Measurements from ENCODE around the gene HTRA2.
"Not testable (repeated sequence)": the region's sequence is repeated elsewhere in the genome, so short reads cannot be mapped to it uniquely, and the experiment has no call there.

HTRA2 gene

DNA sequence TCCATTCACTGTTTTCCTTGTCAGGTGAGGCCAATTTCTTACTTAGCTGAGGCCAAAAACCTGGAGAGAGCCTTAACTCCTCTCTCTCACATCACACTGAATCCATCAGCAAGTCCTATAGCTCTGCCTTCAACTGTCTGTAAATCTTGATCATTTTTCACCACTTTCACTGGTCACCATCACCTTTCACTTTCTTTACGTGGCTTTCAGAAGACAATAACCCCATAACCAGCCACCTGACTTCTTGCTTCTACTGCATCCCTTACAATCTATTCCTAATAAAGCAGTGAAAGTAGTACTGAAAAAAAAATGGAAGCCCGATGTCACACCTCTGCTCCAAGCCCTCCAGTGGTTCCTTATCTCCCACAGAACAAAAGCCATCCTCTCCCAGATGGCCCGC is 16.3 kb downstream of the HTRA2 start:
- DNase-seq, result no peak

- no peak for DNase-seq
Observed at GRCh38 chr2:74548285-74548899, 18.7 kb downstream of the HTRA2 start.

DNA sequence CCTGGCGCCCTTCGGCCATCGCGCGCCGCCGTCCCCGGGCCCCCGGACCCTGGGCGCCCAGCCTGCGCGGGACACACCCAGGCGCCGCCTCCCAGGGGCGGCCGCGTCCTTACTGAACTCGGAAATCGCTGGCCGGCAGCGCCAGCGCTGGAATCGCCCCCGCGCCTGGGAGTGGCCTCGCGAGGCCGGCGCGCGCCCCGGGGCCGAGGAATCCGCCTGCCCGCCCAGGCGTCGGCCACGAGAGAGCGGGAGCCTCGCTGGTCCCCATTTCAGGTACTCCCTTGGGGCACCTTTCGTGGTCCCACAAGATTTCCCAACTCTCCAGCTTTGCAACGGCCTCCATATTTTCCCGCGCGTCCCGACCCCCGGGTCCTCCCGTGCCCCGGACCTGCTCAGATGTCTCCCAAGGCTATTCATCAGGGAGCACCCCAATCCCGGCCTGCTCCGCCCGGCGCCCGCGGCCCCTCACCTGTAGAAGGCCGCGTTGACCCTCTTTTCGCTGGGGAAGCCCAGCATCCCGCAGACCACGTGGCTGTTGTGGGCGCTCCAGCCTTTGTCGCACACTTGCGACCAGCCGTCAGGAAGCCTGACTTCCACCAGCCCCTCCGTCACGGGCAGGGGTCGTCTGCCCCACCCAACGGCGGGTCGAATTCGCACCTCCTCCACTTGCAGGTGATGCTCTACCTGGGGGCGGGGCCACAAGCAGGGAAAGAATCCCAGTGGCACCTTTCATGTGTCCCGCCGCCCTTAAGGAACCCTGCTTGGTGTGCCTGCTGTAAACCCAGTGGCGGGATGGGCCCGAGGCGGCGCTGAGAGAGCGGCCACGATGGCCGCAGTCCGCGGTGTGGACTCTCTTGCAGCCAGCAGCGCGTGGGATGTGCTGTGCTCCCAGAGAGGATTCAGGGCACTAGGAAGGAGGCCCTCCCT is 19.4 kb downstream of the HTRA2 start:
- no peak for DNase-seq

DNA sequence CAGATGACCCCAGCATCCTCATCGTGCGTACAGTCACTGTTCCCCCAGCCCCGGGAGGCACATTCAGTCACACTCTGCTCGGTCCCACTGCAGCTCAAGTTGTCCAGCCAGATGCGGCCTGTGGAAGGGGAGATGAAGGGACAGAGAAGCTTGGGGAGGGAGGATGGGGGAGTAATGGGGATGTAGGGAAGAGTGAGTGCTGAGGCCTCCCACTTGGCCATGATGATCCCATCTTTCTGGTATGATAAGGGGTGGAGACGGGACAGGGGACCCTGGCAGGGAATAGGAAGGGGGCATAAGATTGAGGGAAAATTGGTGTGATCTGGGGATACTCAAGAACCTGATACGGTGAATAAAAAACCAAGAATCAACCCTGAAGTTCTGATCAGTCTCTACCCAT is 20.5 kb downstream of the HTRA2 start:
- no peak for DNase-seq

- DNase-seq, result no peak
Observed at GRCh38 chr2:74551530-74551929, 21.8 kb downstream of the HTRA2 start.

DNA sequence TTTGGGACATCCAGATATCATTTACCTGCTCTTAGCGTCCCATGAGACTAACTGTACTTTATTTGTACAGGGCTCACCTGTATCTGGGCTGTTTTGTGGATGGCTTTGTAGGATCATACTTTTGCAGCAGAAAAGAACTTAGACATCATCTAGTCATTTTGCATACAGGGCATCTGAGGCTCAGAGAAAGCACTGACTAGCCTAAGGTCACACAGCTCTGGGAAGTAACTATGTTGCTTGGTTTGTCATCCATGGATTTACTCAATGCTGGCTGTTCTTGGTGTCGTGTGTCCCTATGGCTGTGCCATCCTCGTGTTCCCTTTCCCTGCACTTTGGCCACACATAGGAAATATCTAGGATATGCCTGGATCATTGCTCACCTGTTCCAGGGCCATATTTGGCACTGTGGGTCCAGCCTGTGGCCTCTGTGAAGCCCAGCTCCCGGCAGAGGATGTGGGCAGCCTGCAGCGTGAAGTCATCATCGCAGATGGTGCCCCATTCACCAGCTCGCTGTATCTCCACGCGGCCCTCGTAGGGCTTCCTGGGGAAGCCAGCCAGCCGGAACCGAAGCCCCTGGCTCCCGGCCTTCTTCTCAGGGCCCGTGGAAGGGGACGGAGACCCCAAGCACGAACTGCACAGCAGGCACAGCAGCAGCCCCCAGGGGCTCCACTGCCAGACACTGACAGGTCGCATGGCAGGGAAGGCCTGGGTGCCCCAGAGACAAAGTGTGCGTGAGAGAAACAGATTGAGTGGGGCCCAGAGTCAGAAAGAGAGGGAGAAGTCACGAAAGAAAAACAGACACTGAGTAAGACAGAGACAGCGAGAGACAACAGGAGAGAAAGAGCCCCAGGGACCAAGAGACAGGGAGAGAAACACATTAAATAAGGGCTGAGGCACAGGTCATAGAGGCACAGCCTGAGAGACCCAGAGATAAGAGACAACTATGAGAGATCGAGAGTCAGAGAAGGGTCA is 22.5 kb downstream of the HTRA2 start:
- no peak for DNase-seq

DNA sequence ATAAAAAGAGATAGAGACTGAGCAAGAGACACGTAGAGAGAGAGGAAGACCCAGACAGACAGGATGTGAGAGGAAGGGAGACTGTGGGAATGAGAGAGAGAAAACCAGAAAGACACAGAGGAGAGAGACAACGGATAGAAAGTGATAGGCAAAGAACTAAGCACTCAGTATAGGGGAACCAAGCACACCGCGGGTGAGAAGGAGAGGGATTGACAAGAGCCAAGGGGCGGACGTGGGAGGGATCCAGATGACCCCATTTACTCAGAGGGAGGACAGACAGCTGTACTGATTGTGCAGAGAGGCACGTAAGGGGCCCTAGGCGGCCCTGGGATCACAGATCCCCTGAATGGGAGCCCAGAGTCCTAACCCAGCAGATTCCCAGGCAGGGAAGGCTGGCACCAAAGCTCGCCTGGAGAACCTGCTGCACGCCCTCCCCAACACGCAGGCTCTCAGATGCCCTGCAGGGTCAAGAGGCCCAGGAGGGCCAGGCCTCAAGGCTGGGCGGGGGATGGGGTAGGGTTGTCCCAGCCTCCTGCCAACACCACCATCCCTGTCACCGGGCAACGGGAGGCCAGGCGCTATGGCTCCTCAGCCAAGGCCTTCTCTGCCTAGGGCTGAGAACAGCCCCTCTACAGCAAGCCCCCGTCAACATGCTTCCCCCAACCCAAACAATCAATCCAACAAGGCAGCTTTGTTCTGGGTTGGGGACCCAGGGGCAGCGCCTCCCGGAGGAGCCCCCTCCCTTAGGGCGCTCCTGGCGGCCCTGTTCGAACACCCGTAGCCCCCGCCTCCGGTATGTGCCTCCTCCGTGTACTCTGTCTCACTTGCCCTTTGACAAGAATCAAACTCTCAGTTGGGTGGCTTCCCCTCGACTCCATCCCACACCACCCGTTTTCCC is 23.4 kb downstream of the HTRA2 start:
- no peak for DNase-seq

DNA sequence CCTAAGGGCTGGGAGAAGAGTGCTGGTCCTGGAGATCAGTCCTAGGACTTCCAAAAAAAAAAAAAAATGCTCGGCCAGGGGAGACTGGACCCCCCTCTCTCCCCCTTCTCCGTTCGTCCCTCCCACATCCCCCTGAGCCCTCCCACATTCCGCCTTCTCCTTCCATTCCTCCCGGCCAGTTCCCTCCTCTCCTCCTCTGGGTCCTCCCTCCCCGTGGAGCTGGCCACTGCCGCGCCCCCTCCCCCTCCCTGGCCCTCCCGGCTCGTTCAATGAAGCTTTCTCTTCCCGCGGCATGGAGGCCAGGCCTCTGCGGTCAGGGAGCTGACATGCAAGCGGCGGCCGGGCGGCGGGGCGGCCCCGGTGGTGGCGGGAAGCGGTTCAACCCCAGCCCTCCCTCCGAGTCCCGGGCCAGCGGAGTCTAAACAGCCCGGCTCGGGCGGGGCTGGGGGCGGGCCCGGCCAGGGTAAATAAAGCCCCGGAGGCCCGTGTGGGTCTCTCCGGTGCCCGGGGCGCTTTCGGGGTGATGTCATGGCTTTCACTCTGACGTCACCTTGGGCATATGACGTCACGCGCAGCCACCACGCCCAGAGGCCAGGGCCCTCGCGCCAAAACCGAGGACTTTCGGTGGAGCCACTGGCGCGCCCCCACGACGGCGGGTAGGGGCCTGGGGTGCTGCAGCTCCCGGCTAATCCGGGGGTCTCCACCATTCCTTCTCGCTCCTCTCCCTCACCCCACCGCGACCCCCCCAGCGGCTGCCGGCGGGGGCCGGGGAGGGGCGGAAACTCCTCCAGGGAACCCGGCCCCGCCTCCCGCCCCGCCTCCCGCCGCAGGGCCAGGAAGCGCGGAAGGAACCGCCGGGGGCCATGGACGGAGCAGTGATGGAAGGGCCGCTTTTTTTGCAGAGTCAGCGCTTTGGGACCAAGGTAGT is 24.4 kb downstream of the HTRA2 start, which contains the start of the genes DOK1 and LOXL3:
TSS of gene DOK1 (plus strand) at position 829 of the 928 bp plus-strand sequence. CDS start at position 864, 35 bp downstream.
TSS of gene LOXL3 (minus strand) at position 51 of the 928 bp plus-strand sequence. CDS start 1,308 bp downstream, outside the sequence.
- DNase-seq, result no peak

GRCh38 chr2:74554820-74555531 is 25.2 kb downstream of the HTRA2 start:
- DNase-seq, result no peak

DNA sequence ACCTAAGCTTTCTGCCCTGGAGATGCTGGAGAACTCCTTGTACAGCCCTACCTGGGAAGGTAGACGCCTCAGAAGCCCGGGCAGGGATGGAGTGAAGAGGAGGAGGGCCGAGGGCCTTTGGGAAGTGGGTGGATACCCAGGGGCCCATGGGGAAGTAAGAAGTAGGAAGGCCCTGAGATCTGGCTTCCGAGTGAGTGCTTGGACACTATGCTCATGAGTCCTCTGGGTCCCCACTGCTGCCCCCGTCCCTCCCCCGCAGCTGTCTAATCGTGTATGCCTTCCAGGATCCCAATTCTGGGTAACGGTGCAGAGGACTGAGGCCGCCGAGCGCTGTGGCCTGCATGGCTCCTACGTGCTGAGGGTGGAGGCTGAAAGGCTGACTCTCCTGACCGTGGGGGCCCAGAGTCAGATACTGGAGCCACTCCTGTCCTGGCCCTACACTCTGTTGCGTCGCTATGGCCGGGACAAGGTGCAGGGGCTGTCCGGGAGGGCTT is 25.9 kb downstream of the HTRA2 start:
- DNase-seq, result no peak

GRCh38 chr2:74556159-74556558 is 26.4 kb downstream of the HTRA2 start:
- DNase-seq, result no peak

GRCh38 chr2:74556831-74557370 is 27.2 kb downstream of the HTRA2 start:
- no peak for DNase-seq

- DNase-seq, result no peak
Observed at GRCh38 chr2:74558284-74559230, 28.8 kb downstream of the HTRA2 start.

DNA sequence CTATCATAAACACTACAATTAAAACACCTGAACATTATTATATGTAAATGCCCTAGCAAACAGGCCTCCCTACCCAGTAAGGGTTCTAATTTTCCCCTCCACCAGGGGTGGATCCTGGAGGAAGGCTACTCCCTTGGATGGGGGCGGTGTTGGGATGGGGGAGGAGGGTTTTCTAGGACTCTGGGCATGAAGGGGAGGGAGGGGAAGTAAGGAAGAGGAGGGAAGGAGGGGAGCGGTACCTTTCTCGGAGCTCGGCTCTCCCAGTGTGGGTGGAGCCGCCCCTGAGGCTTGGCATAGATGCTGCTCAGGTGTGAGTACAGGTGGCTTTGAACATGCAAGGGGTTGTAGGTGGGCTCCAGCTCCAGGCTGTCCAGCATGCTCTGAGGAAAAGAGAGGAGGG is 30.2 kb downstream of the HTRA2 start:
- DNase-seq, result no peak

GRCh38 chr2:74560591-74560990 is 30.9 kb downstream of the HTRA2 start:
- no peak for DNase-seq

GRCh38 chr2:74561022-74561421 is 31.3 kb downstream of the HTRA2 start:
- DNase-seq, result not testable (repeated sequence)

DNA sequence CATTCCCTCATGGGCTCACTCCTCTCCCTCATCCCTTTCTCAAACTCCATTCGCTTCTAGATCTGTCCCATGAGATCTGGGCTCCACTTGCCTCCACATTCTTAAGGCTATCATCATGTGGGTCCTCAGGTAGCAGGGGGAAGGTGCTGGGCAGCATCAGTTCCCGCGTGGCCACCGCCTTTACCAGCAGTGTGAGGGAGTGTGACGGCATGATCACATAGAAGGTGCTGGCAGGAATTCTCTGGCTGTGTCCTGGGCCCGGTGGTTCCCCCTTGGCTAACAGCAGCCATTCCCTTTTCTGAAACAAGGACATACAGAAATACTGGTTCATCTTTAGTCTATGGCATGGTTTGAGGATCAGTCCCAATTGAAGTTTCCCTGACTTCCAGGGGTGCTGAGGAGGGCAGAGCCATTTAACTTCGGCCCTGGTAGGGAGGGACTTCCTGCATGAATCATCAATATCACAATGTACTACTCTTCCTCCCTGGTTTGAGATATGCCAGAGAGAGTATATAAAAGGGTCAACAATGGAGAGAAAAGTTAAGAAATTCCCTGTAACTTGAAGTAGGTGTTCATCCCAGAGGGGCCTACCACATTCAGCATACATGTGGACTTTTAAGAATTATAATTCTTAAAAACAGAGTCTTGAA is 32.5 kb downstream of the HTRA2 start:
- DNase-seq, result no peak

DNA sequence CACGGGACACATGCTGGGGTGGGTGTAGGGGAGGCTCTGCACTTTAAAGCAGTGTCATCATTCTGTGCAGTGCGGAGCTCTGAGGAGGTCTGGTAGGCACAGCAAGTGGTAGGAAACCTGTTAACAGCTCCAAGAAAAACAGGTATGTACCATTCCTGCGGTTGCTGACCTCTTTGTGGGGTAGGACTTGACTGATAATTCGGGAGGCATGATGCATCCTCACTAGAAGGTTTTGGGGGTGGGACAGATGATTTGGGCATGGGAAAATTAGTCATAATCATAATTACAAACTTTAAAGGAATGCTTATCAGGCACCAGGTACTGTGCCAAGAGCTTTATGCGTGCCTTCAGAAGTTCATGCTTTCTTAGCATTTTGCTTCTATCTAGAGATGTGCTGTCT is 34.5 kb downstream of the HTRA2 start:
- no peak for DNase-seq

All from SIG-M5 (cell line).